Keratinocyte (primary cell): ENCODE measurements around the gene PCCB. TPM values are rescaled to one million over a fixed set of nuclear protein-coding genes. Genes with fewer than 3 reads are reported as not detected.
A peak's percentile ranks its signal among the peaks of the same experiment; 100 is the strongest.

Experiments
- DNase-seq: peaks from one replicate; pipeline ENCODE4 v3.0.0-alpha.2; 2011; ENCODE audit warnings: low read depth, missing footprints, low spot score
- FAIRE-seq: peaks from 2 replicates; lab custom pipeline; 2011; peaks lifted over from hg19 to GRCh38; lab: Jason Lieb, UNC
- H2AFZ ChIP-seq: 2 replicates; pipeline ENCODE4 v1.6.0; 2012; ENCODE audit warnings: low read length, control low read depth, inconsistent platforms; ENCODE audit not compliant: control insufficient read depth
- H3K27ac ChIP-seq: 2 replicates; pipeline ENCODE4 v1.5.1; 2011; ENCODE audit warnings: low read length; ENCODE audit not compliant: control insufficient read depth, insufficient read depth
- H3K27me3 ChIP-seq: 3 replicates; pipeline ENCODE4 v1.6.0; 2011; ENCODE audit warnings: low read length; ENCODE audit not compliant: control insufficient read depth, insufficient read depth; ENCODE audit errors: extremely low read depth
- H3K36me3 ChIP-seq, 2 experiments: 2 replicates in 1 of 2; 3 replicates in 1 of 2; pipeline ENCODE4 v1.5.1; 2011; ENCODE audit warnings: low read length in 2 of 2, mild to moderate bottlenecking in 1 of 2; ENCODE audit not compliant: control insufficient read depth in 2 of 2, insufficient read depth in 2 of 2; ENCODE audit errors: extremely low read depth in 1 of 2
- H3K4me1 ChIP-seq: 3 replicates; pipeline ENCODE4 v1.5.1; 2011; ENCODE audit warnings: low read length; ENCODE audit not compliant: control insufficient read depth, insufficient read depth; ENCODE audit errors: extremely low read depth
- H3K4me2 ChIP-seq: 3 replicates; pipeline ENCODE4 v1.6.0; 2011; ENCODE audit warnings: low read depth, low read length; ENCODE audit not compliant: control insufficient read depth, insufficient read depth; ENCODE audit errors: extremely low read depth
- H3K4me3 ChIP-seq, 3 experiments: fragments of 200-600 bp in 1 of 3; sonication (generic) in 1 of 3; 2 replicates in 2 of 3; 3 replicates in 1 of 3; pipeline ENCODE4 v1.5.1; 2011 to 2016; ENCODE audit warnings: low read length in 3 of 3, mild to moderate bottlenecking in 3 of 3, control low read depth in 2 of 3, inconsistent platforms in 1 of 3, low read depth in 1 of 3, mixed read lengths in 1 of 3, mixed run types in 1 of 3, moderate library complexity in 1 of 3; ENCODE audit not compliant: control insufficient read depth in 2 of 3, insufficient read depth in 2 of 3; ENCODE audit errors: extremely low read depth in 1 of 3
- H3K79me2 ChIP-seq: 2 replicates; pipeline ENCODE4 v1.6.0; 2012; ENCODE audit warnings: low read length; ENCODE audit not compliant: control insufficient read depth, insufficient read depth
- H3K9ac ChIP-seq: 3 replicates; pipeline ENCODE4 v1.6.0; 2011; ENCODE audit warnings: low read length; ENCODE audit not compliant: control insufficient read depth, insufficient read depth; ENCODE audit errors: extremely low read depth
- H3K9me1 ChIP-seq: 3 replicates; pipeline ENCODE4 v1.6.0; 2011; ENCODE audit warnings: low read length; ENCODE audit not compliant: control insufficient read depth, insufficient read depth; ENCODE audit errors: extremely low read depth
- H3K9me3 ChIP-seq: 2 replicates; pipeline ENCODE4 v1.5.1; 2012; ENCODE audit warnings: low read depth, low read length; ENCODE audit not compliant: control insufficient read depth
- H4K20me1 ChIP-seq: 3 replicates; pipeline ENCODE4 v1.6.0; 2011; ENCODE audit warnings: low read length; ENCODE audit not compliant: control insufficient read depth, insufficient read depth; ENCODE audit errors: extremely low read depth
- CTCF ChIP-seq, 3 experiments: IDR thresholded peaks in 1 of 3; conservative IDR thresholded peaks in 1 of 3; optimal IDR thresholded peaks in 1 of 3; 2 replicates in 2 of 3; 3 replicates in 1 of 3; pipeline versions ENCODE3 to v1.5.1; 2011; ENCODE audit warnings: low read length in 3 of 3, mild to moderate bottlenecking in 3 of 3, moderate library complexity in 2 of 3, control low read depth in 1 of 3, inconsistent platforms in 1 of 3; ENCODE audit not compliant: insufficient read depth in 2 of 3; ENCODE audit errors: extremely low read depth in 1 of 3
- EZH2 ChIP-seq: IDR thresholded peaks from one replicate; pipeline ENCODE4 v1.6.1; 2012; ENCODE audit warnings: inconsistent platforms, mild to moderate bottlenecking, low read length, moderate library complexity
- dilution Hi-C: fragments of 300-500 bp; cut with MboI; formaldehyde crosslinking; loops from one replicate; pipeline ENCODE4 v1.7.0; 2020; ENCODE audit warnings: low sequenced_read_pairs; ENCODE audit not compliant: extremely low pct_ligation_motif_present
- polyA plus RNA-seq, 5 experiments: library from polyadenylated mRNA; depleted of rRNA in 3 of 5; stranded (reverse) in 3 of 5; stranded (forward) in 1 of 5; unstranded in 1 of 5; fragments of >200 nt; gene quantifications; 1 replicate in 1 of 5; 2 replicates in 3 of 5; 3 replicates in 1 of 5; pipeline versions ENCODE4 v1.2.1 to v1.2.3, GENCODE V29; 2011 to 2012; ENCODE audit warnings: missing spikeins in 2 of 5, low read depth in 1 of 5, low replicate concordance in 1 of 5

Gene PCCB
- polyA plus RNA-seq, 1 donor (not counting 4 experiments of a cell fraction or from before 2014, with no cell fraction given): 46.9 TPM

- H3K27me3 ChIP-seq: no peaks in the 10 kb centered on the region
- H3K79me2 ChIP-seq: no peaks in the 10 kb centered on the region
- H3K9me3 ChIP-seq: no peaks in the 10 kb centered on the region
- H3K9ac ChIP-seq: no peak overlapping the region
- no peaks in the 10 kb centered on the region for H3K9me1 ChIP-seq
- no peak for DNase-seq
- dilution Hi-C loops: no loop called here
- peaks cover 8% of the 10 kb centered on the region for H3K4me1 ChIP-seq
- no peak overlapping the region for H2AFZ ChIP-seq
- no peak for TF ChIP-seq EZH2
- TF ChIP-seq CTCF (optimal IDR thresholded peaks at IDR 0.05 in 1 of 3, IDR thresholded peaks at IDR 0.05 in 1 of 3, conservative IDR thresholded peaks at IDR 0.05 in 1 of 3; ENCODE audit: extremely low read depth in 1 of 3, insufficient read depth in 2 of 3, low read length in 3 of 3): no peak
- peak; percentile 55 for FAIRE-seq
- peak overlapping the region; percentile 4 for H3K4me2 ChIP-seq
- no peaks in the 10 kb centered on the region for H3K36me3 ChIP-seq
- no peak overlapping the region for H3K4me3 ChIP-seq
- H4K20me1 ChIP-seq: no peaks in the 10 kb centered on the region
- no peak overlapping the region for H3K27ac ChIP-seq
Observed at GRCh38 chr3:136350132-136350531, 100.0 kb downstream of the PCCB start.

DNA sequence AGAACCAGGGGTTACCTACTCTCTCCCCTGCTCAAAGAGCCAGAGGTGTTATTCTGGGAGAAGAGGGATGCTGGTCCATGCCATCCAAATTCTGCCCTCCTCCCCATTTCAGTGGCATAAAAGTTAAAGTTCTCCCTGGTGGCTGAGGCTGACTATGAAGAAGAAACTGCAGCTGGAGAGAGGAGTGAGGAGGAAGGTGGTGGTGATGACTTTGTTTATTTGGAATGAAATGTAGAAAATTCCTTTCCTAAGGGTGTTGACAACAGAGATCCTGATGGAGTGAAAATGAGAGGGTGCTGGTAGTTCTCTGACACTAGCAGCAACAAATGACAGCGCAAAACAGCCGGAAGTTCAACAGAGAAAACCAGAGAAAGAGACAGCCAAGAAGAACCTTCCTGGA is 100.4 kb downstream of the PCCB start:
- Histone ChIP-seq H4K20me1 (no peaks in the 10 kb centered on the region), H3K27ac (no peak overlapping the region), H3K4me2 (peak overlapping the region; percentile 4), H2AFZ (no peak overlapping the region), H3K9ac (no peak overlapping the region), H3K9me1 (no peaks in the 10 kb centered on the region), H3K9me3 (no peaks in the 10 kb centered on the region), H3K4me1 (peaks cover 8% of the 10 kb centered on the region), H3K36me3 (no peaks in the 10 kb centered on the region), H3K27me3 (no peaks in the 10 kb centered on the region), H3K79me2 (no peaks in the 10 kb centered on the region), H3K4me3 (no peak overlapping the region)
- TF ChIP-seq CTCF (optimal IDR thresholded peaks at IDR 0.05 in 1 of 3, IDR thresholded peaks at IDR 0.05 in 1 of 3, conservative IDR thresholded peaks at IDR 0.05 in 1 of 3; ENCODE audit: extremely low read depth in 1 of 3, insufficient read depth in 2 of 3, low read length in 3 of 3) (no peak), EZH2 (no peak)
- dilution Hi-C loops: no loop called here
- no peak for FAIRE-seq
- DNase-seq: no peak
